HG03442 (cell line): ENCODE results near the gene SRGAP2C.
"Not testable (repeated sequence)": the region's sequence is repeated elsewhere in the genome, so short reads cannot be mapped to it uniquely, and the experiment has no call there.

Experiments used
- ATAC-seq: cut with Tn5 transposase; IDR thresholded peaks from one replicate; pipeline ENCODE4 v1.9.1; 2021; ENCODE audit warnings: mild to moderate bottlenecking, moderate library complexity; ENCODE audit not compliant: unreplicated experiment

The SRGAP2C gene

DNA sequence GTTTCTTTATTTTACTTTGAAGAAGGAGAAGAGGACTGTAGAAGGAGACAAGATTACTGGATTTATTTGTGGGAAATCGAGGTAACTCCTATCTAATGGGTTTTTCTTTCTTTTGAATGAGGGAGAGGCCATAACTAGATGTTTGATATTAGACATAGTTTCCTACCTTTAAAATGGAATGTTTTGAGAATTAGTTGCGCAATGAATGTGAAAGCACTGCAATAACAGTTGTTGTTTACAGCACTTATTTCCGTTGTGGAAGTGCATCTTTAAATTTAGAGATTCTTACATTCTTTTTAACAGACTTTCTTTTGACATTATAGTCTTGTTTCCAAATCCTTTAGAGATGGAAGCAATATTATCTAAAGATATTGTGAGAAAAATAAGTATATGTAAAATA, 229.0 kb downstream of the SRGAP2C start:
- no peak for ATAC-seq

DNA sequence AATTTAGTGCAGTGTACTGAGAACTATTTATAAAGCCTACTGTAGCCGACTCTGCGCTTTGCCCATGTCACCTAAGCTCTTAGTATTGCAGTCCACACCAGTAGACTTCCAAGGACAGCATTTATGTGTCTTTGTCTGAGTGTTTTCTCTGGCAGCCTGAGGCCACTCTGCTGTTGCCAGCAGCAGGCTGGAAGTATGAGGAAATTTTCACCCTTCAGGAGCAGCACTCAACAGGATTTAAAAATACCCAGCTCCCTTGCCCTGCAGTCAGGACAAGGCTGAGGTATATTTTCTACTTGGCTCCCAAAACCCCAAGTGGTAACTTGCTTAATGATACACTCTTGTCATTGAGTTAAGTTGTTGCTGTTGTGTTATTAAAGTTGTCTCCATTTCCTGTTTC, 230.1 kb downstream of the SRGAP2C start:
- no peak for ATAC-seq

DNA sequence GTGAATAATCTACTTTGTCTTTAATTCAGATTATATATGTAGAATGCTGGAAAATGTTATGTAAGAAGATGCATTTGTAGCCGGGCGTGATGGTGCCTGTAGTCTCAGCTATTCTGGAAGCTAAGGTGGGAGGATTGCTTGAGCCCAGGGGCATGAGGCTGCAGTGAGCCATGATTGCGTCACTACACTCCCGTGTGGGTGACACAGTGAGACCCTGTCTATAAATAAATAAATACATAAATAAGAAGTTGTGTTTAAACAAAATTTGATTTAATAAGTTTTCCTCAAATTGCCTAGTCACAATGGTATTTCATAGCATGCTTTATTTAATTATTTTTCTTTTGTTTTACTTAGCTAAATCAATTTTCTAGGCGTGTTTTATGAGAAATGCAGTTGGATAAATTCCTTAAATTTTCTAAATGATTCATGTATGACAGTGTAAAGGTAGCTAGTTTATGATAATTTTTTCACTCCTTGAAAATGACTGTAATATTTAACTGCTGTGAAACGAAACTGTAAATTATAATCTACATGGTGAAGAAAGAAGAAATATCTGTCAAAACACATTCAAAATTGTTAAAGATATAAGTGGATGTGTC, 232.6 kb downstream of the SRGAP2C start:
- no peak for ATAC-seq

DNA sequence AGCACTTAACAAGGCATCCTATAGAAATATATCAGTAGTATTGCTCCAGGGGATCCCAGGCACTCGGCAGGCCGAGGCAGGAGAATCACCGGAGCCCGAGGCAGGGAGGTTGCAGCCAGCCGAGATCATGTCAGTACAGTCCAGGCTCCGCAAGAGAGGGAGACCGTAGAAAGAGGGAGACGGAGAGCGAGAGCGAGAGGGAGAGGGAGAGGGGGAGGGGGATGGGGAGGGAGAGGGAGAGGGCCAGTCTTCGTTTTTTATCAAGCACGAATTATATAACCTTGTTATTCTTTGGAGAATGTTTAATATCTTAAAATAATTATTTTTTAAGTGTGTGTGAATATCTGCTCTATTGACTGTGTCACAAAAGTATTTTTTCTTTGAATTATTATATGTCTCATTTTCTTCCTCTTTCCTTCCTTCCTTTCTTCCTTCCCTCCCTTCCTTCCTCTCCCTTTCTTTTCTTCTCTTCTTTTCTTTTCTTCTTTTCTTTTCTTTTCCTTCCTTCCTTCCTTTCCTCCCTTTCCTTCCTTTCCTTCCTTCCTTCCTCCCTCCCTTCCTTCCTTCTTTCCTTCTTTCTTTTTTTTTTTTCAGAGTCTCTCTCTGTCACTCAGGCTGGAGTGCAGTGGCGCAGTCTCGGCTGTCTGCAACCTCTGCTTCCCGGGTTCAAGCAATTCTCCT, 233.7 kb downstream of the SRGAP2C start:
- ATAC-seq, result no peak

DNA sequence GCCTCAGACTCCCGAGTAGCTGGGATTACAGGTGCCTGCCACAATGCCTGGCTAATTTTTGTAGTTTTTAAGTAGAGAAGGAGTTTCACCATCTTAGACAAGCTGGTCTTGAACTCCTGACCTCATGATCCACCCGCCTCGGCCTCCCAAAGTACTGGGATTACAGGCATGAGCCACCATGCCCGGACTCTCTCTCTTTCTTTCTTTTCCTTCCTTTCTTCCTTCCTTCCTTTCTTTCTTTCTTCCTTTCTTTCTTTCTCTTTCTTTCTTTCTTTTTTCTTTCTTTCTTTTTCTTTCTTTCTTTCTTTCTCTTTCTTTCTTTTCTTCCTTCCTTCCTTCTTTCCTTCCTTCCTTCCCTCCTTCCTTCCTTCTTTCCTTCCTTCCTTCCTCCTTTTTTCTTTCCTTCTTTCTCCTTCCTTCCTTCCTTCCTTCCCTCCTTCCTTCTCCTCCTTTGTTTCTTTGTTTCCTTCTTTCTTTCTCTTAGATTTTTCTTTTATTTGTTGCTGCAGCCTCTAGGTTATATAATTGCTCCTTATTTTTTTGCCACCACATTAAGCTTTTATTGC, 234.4 kb downstream of the SRGAP2C start:
- not testable (repeated sequence) for ATAC-seq

DNA sequence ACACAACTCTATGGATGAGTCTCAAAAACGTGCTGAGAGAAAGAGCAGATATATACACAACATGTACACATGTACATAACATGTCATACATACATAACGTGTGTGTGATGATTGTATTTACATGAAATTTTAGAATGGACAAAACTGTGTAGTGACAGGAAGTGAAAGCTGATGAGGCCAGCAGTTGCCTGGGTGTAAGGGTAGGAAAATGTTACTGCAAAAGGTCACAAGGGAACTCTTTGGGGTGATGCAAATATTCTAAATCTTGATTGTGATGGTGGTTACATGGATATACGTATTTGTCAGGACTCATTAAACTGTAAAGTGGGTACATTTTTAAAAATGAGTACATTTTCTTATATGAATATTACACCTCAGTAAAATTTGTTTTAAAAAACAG, 236.7 kb downstream of the SRGAP2C start:
- ATAC-seq, result not testable (repeated sequence)

DNA sequence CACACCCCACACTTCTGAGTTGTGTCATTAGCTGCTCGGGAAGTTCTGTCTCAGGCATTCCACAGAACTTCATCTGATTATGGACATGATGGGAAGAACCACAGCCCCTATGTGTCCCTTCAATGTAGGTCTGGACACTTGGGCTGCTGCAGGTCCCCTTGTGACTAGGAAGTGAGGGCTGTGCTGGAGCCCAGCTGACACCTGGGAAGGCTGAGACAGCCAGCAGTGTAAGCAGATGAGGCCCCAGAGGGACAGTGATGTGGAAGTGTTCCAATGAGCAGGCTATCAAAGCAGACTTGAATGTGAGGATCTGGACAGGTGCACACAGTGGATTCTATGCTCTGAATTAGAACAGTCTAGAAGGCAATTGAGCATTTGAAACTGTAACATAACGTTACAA, 239.2 kb downstream of the SRGAP2C start:
- not testable (repeated sequence) for ATAC-seq

DNA sequence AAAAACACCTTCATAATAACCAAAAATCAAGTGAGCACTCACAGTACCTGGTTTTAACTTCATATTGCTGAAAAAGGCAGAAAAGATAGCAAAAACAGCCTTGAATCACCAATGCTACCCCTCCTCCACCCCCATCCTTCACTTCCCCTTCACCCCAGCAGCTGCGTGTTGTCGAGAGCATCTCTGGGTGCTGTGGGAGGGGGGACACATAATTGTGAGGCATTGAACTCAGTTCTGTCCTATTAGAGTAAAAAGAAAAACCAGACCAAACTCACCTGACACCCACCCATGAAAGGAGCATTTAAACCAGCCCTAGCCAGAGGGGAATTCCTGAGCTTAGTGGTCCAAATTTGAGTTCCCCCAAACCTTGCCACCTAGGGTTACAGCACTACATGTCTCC, 248.7 kb downstream of the SRGAP2C start:
- ATAC-seq, result not testable (repeated sequence)

DNA sequence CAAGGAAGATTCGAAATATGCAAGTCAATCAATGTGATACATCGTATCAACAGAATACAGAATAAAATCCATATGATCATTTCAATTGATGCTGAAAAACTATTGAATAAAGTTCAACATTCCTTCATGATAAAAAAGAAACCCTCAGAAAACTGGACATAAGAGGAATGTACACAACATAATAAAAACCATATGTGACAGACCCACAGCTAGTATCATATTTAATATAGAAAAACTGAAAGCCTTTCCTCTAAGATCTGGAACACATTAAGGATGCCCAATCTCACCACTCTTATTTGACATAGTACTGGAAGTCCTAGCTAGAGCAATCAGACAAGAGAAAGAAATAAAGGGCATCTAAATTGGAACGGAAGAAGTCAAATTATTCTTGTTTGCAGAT, 254.1 kb downstream of the SRGAP2C start:
- not testable (repeated sequence) for ATAC-seq

DNA sequence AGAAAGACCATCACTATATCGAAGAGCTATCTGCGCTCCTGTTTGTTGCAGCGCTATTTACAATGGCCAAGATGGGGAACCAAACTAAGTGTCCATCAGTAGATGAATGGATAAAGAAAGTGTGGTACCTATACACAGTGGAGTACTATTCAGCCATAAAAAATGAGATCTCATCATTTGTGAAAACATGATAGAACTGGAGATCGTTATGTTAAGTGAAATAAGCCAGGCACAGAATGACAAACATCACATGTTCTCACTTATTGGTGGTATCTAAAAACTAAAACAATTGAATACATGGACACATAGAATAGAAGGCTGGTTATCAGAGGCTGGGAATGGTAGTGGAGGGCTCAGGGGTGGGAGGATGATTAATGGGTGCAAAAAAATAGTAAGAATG, 256.2 kb downstream of the SRGAP2C start:
- no peak for ATAC-seq
